SJSA1 (cell line): Measurements from ENCODE around the gene ADAMTS15. TPM values are rescaled to one million over a fixed set of nuclear protein-coding genes. Genes with fewer than 3 reads are reported as not detected.

ENCODE experiments used
- DNase-seq, 2 experiments: peaks; one replicate each; pipeline ENCODE4 v3.0.0-alpha.2; 2015 to 2020; ENCODE audit warnings: low spot score in 2 of 2, low read depth in 1 of 2
- H3K27ac ChIP-seq: fragments of 250-450 bp; sonication (Bioruptor Pico); 2 replicates; pipeline ENCODE4 v1.5.1; 2020; ENCODE audit warnings: mild to moderate bottlenecking, moderate library complexity
- H3K27me3 ChIP-seq: fragments of 250-450 bp; sonication (Bioruptor Pico); replicated peaks from 2 replicates; pipeline ENCODE4 v1.5.1; 2020; ENCODE audit warnings: mild to moderate bottlenecking, moderate library complexity
- H3K36me3 ChIP-seq: fragments of 250-450 bp; sonication (Bioruptor Pico); 2 replicates; pipeline ENCODE4 v1.5.1; 2020; ENCODE audit warnings: mild to moderate bottlenecking
- H3K4me1 ChIP-seq: fragments of 250-450 bp; sonication (Bioruptor Pico); replicated peaks from 2 replicates; pipeline ENCODE4 v1.6.1; 2021; ENCODE audit warnings: mild to moderate bottlenecking
- H3K4me3 ChIP-seq: fragments of 250-450 bp; sonication (Bioruptor Pico); 2 replicates; pipeline ENCODE4 v1.5.1; 2020; ENCODE audit warnings: mild to moderate bottlenecking
- H3K9me3 ChIP-seq: fragments of 250-450 bp; sonication (Bioruptor Pico); replicated peaks from 2 replicates; pipeline ENCODE4 v1.5.1; 2020; ENCODE audit warnings: mild to moderate bottlenecking
- total RNA-seq: library from RNA; depleted of rRNA; stranded (reverse); fragments of >200 nt; shearing (Covaris generic); gene quantifications from 2 replicates; pipeline ENCODE4 v1.2.3, GENCODE V29; 2014

The ADAMTS15 gene
- total RNA-seq, 1 experiment from 2014 or later: 1.2 TPM

DNA sequence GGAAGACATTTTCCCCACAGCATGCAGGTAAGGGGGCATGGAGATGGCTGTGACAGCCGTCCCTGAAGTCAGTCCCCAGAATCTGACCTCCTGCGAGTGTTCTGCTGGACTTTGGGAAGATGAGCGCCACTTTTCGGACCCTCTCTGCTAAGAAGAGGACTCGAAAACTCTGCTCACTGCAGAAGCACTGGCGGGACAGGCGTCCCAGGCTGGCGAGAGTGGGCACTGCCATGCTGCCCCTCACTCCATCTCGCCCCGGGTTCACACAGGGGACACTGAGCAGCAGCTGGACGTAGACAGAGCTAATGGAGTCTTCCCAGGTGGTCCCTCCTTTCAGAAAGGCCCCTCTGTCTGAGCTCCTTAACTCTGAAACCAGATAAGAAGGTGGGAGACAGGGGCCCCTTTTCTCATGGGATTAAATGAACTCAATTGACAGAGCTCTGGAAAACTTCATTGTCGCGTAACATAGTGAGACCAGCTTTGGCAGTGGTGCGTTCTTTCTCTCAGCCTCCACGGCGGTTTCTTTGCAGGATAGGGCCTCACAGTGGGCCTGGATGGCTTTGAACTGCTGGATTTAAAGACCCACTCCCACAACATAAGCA is 24.8 kb upstream of the ADAMTS15 start:
- H3K36me3 ChIP-seq: no peaks in the 10 kb centered on the region
- no peaks in the 10 kb centered on the region for H3K9me3 ChIP-seq
- no peak for DNase-seq
- no peak overlapping the region for H3K27ac ChIP-seq
- no peak overlapping the region for H3K4me3 ChIP-seq
- H3K4me1 ChIP-seq: peaks cover 6% of the 10 kb centered on the region
- H3K27me3 ChIP-seq: peaks cover 21% of the 10 kb centered on the region

DNA sequence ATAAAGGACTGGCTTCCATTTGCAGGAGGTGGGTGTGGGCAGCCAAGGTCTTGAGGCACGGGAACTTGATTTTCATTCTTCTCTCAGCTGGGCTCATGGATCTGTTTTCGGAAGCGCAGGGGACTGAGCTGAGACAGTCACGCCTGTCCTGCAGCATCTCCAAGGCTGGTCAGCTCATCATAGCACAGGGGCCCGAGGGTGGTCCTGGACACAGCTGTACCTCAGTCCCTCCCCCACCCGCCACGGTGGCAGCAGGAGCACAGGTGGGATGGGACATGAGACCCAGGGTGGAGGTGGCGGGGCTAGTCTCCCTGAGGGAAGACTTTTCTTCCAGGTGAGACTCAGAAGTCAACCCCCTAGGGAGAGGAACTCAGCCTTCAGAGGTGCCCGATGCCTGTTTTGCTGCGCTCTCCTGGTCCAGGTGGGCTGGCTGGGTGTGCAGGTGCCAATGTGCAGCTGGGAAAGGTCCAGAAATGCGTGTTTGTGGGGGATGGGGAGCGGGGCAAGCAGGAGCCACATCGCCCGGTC is 23.8 kb upstream of the ADAMTS15 start:
- no peaks in the 10 kb centered on the region for H3K36me3 ChIP-seq
- peaks cover 26% of the 10 kb centered on the region for H3K27me3 ChIP-seq
- no peak for DNase-seq
- no peaks in the 10 kb centered on the region for H3K9me3 ChIP-seq
- no peak overlapping the region for H3K4me3 ChIP-seq
- H3K27ac ChIP-seq: no peak overlapping the region
- peaks cover 6% of the 10 kb centered on the region for H3K4me1 ChIP-seq

DNA sequence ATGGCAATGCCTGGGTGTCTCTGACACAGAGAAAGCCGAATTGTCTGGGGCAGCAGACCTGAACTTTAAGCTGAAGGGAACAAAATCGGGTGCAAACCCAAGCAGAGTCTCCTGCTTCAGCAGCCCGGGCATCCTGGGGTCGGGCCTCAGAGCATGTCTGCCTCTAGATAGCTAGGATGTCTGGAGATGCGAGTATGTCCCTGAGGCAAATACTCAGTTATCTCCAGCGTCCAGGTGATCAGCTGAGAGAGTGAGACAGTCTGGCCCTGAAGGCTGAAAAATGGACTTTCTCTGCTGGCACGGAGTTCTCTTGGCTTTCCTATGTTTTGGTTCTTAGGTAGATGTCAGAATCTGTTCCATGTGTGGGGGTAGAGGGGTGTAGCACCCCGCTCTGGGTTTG is 23.3 kb upstream of the ADAMTS15 start:
- no peak for DNase-seq
- peaks cover 6% of the 10 kb centered on the region for H3K4me1 ChIP-seq
- no peak overlapping the region for H3K4me3 ChIP-seq
- no peaks in the 10 kb centered on the region for H3K36me3 ChIP-seq
- H3K27ac ChIP-seq: no peak overlapping the region
- peaks cover 26% of the 10 kb centered on the region for H3K27me3 ChIP-seq
- no peaks in the 10 kb centered on the region for H3K9me3 ChIP-seq

DNA sequence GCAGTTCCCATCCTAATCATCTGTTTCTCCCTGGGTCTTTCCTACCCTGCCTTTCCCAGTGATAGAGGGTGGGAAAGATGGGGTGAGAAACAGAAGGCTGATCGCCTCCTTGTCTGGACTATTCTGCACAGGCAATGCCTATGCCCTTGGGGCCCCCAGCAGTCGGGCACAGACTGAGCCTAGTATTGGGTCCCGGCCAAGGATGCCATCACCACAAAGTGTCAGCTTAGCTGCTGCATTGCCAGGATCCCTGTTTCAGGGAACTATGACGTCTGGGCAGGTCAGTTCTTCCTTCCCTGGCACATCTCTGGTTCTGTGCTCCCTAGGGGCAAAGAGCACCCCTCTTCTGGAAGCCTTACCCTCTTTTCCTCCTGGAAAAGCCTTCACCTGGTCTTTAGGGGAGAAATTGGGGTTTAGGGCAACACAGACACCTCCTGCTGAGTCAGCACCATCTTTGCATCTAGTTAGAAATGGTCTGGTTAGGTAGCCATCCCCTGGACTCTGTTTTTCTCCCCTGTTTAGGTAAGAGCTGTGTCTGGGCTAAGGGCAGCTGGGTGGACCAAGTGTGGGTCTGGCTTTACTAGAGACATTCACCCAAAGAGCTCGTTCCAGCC is 22.1 kb upstream of the ADAMTS15 start:
- DNase-seq: no peak
- H3K27ac ChIP-seq: no peak overlapping the region
- H3K9me3 ChIP-seq: no peaks in the 10 kb centered on the region
- H3K27me3 ChIP-seq: peaks cover 26% of the 10 kb centered on the region
- no peak overlapping the region for H3K4me3 ChIP-seq
- H3K36me3 ChIP-seq: no peaks in the 10 kb centered on the region
- H3K4me1 ChIP-seq: peaks cover 6% of the 10 kb centered on the region

DNA sequence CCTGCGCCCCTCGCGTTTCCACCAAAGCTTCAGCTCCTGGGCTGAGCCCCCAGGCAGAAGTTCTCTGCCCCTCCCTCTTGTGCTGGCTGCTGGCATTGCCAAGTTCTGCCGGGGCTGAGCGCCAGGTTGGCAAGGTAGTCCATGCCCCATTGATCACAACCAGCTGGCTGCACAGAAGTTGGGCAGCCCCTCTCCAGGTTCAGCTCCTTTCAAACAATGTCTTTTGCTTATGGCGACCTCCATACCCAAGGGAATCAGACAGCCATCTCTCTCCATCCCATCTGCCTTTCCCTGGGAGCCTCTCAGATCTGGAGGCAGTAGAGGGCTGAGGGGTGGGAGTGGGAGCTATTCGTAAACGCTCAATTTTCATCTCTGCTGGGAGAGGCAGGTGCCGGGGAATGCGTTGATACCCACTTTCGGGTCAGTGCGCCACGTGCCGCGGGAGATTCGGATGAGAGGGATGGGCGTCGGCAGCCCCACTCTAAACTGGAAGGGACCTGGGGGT is 21.6 kb upstream of the ADAMTS15 start:
- no peak overlapping the region for H3K4me3 ChIP-seq
- no peaks in the 10 kb centered on the region for H3K9me3 ChIP-seq
- H3K36me3 ChIP-seq: no peaks in the 10 kb centered on the region
- DNase-seq: no peak
- H3K27me3 ChIP-seq: peaks cover 26% of the 10 kb centered on the region
- peaks cover 6% of the 10 kb centered on the region for H3K4me1 ChIP-seq
- H3K27ac ChIP-seq: no peak overlapping the region

DNA sequence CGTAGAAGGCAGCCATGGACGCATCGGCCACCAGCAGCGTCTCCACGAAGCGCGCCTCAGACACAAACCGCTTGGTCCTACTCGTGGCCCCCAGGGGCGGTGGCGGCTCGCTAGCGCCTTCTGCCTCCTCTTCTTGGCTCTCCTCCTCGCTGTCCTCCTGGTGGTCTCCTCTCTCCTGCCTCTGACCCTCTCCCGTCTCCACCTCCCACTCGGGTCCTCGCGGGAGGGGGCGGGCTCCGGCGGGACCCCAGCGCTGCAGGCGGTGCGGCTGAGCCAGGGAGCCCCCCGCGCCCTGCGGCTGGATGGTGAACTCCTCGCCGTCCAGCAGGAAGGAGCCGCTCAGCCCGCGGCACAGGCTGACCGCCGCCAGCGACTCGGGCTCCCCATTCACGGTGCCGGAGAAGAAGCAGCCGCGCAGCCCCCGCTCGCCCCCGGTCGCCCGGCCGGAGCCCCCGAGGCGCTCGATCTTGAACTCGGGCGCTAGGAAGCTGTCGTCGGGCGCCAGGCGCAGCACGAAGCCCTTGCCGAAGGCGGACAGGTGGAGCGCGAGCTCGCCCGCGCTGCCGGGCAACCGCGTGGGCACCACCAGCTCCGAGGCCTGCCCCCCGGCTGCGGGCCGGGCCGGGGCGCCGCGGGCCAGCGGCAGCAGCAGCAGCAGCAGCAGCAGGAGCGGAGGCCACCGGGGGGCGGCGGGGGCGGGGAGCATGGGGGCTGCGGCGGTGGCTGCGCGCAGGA is 20.7 kb upstream of the ADAMTS15 start:
- Histone ChIP-seq H3K27me3 (peaks cover 26% of the 10 kb centered on the region), H3K4me1 (peaks cover 6% of the 10 kb centered on the region), H3K27ac (no peak overlapping the region), H3K9me3 (no peaks in the 10 kb centered on the region), H3K36me3 (no peaks in the 10 kb centered on the region), H3K4me3 (peak overlapping the region; percentile 22)
- DNase-seq: peak; percentile 33 to 46

DNA sequence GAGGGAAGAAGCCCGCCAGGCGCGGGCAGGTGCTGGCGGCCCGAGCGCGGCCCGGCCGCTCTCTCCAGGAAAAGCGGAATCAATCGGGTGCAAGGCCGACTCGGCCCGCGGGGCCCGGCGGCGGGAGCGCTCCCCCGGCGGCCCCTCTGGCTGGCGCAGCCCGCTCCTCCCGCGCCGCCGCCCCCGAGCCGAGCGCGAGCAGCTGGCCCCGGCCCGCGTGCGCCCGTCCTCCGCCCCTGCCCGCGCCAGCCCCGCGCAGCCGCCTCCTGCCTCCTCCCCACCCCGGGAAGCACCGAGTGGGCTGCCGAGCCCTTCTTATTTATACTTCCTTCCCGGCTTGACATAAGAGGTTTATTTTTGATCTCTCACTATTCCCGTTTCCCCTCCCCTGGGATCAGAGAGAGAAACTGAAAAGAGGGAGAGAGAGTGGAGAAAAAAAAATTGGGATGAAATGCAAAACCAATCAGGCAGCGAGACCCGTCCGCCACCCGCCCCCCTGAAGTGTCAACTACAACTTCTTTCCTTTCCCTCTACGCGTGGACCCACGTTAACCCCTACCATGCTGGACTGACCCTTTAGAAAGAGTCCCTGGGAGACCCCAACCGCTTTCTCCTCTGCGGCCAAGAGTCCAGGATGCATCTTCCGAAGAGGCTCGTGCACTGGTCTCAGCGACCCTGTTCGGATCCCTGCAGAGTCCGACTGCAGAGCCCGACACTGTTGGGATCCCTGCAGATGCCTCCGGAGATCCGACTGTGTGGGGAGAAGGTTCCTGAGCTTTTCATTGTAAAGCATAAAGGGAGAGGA is 19.9 kb upstream of the ADAMTS15 start, which contains the start of gene ADAMTS8:
Gene ADAMTS8, minus strand, starts transcription at position 294 of the 804 bp plus-strand sequence. CDS start 323 bp downstream, outside the sequence.
- peak within 1 kb of the TSS; percentile 22 for H3K4me3 ChIP-seq
- peaks cover 6% of the 10 kb centered on the region for H3K4me1 ChIP-seq
- no peaks in the 10 kb centered on the region for H3K36me3 ChIP-seq
- no peak within 1 kb of the TSS for H3K27ac ChIP-seq
- H3K27me3 ChIP-seq: peaks cover 26% of the 10 kb centered on the region
- DNase-seq: no peak
- no peaks in the 10 kb centered on the region for H3K9me3 ChIP-seq

DNA sequence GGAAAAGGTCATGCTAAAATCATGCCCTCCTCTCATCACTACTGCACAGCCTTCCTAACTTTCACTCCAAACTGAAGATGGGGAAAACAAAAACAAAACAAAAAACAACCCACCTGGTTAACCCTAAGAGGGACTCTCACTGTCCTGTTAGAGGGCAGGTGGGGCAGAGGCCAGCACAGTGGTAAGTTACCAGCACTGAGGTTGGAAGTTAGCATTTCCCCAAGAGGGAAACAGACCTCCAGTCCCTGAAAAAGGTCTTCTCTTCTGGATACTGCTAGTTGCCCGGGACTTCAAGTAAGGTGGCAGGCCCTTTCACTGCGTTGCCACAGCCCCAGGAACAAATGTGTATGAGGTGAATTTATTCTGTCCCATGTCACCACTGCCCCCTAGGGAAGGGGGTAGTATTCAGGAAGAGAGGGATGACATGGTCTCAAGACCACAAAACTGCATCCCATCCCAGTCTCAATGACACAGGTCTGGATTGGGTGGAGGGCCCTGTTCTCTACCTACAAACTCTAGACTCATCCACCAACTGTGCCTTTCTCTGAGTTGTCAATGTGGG is 19.2 kb upstream of the ADAMTS15 start:
- H3K4me3 ChIP-seq: no peak overlapping the region
- H3K27ac ChIP-seq: no peak overlapping the region
- H3K9me3 ChIP-seq: no peaks in the 10 kb centered on the region
- H3K36me3 ChIP-seq: no peaks in the 10 kb centered on the region
- peaks cover 26% of the 10 kb centered on the region for H3K27me3 ChIP-seq
- H3K4me1 ChIP-seq: peaks cover 6% of the 10 kb centered on the region
- DNase-seq: no peak

DNA sequence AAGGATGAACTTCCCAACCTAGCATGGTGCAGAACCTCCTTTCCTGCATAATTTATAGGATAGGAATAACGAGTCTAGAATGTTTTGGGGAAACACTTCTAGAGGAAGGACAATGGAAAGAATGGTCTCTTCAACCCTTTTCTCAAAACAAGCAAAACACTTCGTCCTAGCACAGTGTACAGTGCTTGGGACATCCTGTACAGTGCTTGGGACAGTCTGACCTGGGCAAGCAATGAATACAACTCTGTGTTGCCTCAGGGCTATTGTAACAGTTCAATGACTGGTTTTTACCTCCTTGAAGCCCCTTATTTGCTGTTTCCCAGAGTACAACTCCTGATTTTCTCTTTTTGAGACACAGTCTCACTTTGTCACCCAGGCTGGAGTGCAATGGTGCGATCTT is 18.5 kb upstream of the ADAMTS15 start:
- Histone ChIP-seq H3K9me3 (no peaks in the 10 kb centered on the region), H3K27ac (no peak overlapping the region), H3K4me1 (peaks cover 6% of the 10 kb centered on the region), H3K4me3 (no peak overlapping the region), H3K27me3 (peaks cover 26% of the 10 kb centered on the region), H3K36me3 (no peaks in the 10 kb centered on the region)
- DNase-seq: no peak

DNA sequence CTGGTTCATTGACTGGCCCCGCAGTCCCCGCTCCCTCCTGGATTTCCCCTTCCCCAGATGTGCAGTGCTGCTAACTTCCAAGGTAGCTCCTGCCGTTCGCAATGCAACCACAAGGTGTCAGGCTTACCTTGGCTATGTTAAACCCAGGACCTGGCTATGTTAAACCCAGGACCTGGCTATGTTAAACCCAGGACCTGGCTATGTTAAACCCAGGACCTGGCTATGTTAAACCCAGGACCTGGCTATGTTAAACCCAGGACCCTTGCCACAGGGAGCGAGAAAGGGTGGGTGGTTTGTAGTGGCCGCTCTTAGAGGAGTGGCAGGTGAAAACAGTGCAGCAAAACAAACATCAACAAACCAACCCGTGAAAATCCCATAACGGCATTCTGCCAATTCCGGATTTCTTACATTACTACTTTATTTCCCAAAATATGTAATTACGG is 17.1 kb upstream of the ADAMTS15 start:
- Histone ChIP-seq H3K4me3 (no peak overlapping the region), H3K36me3 (no peaks in the 10 kb centered on the region), H3K27me3 (peaks cover 23% of the 10 kb centered on the region), H3K9me3 (no peaks in the 10 kb centered on the region), H3K4me1 (peaks cover 20% of the 10 kb centered on the region), H3K27ac (no peak overlapping the region)
- DNase-seq: peak in 1 of 2 experiments; percentile 58

DNA sequence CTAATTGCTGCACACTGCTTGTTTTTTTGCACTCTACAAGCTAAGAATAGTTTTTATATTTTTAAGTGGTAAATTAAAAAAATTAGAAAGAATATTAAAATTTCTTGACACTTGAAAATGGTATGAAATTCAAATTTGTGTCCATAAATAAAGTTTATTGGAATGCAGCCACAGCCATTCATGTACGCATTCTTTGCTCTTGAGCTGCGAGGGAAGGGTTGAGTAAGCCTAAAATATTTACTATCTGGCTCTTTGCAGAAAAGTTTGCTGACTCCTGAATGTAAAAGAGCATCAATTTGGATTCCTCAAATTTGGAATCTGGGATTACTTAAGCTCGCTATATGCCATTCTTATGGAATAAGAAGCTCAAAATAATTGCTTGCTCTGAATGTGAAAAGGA is 16.6 kb upstream of the ADAMTS15 start:
- no peak for DNase-seq
- Histone ChIP-seq H3K27ac (no peak overlapping the region), H3K36me3 (no peaks in the 10 kb centered on the region), H3K9me3 (no peaks in the 10 kb centered on the region), H3K27me3 (peaks cover 18% of the 10 kb centered on the region), H3K4me1 (peaks cover 22% of the 10 kb centered on the region), H3K4me3 (no peak overlapping the region)

DNA sequence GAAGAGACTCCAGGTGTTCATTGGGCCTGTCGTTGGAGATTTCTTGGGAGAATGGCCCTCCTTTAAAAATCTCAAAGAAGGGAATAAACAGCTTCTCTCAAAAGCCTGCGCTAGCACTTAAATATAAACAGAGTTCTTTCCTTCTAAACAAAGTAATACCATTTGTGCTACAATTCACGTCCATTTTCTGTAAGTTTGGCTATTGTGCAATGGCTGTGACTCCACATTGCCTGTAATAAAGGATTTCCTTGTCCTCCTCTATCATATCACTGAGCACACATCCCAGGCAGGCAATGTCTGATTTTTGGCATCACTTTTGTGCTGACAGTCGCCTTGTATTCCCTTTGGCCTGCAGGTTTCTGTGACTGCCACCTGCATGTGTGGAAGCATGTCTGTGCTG is 15.1 kb upstream of the ADAMTS15 start:
- Histone ChIP-seq H3K36me3 (no peaks in the 10 kb centered on the region), H3K4me1 (peaks cover 16% of the 10 kb centered on the region), H3K27me3 (0 out of 2 replicates have a peak, but pooled peaks cover 7% of the 10 kb centered on the region), H3K4me3 (no peak overlapping the region), H3K9me3 (no peaks in the 10 kb centered on the region), H3K27ac (no peak overlapping the region)
- DNase-seq: no peak
